ENCODE results near the gene RANBP3L.

Gene RANBP3L

GRCh38 chr5:36270876-36271575 lies 30.7 kb downstream of the RANBP3L start:
- TF ChIP-seq, protein P1, sequence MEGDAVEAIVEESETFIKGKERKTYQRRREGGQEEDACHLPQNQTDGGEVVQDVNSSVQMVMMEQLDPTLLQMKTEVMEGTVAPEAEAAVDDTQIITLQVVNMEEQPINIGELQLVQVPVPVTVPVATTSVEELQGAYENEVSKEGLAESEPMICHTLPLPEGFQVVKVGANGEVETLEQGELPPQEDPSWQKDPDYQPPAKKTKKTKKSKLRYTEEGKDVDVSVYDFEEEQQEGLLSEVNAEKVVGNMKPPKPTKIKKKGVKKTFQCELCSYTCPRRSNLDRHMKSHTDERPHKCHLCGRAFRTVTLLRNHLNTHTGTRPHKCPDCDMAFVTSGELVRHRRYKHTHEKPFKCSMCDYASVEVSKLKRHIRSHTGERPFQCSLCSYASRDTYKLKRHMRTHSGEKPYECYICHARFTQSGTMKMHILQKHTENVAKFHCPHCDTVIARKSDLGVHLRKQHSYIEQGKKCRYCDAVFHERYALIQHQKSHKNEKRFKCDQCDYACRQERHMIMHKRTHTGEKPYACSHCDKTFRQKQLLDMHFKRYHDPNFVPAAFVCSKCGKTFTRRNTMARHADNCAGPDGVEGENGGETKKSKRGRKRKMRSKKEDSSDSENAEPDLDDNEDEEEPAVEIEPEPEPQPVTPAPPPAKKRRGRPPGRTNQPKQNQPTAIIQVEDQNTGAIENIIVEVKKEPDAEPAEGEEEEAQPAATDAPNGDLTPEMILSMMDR (IDR thresholded peaks at IDR 0.05; ENCODE audit: control insufficient read depth, insufficient read depth, low read depth, low read length, missing control alignments) = no peak
- no peak overlapping the region for H3K4me3 ChIP-seq (ENCODE audit: control insufficient read depth, low read depth, low read length)
- no peak for DNase-seq (ENCODE audit: low read depth)

DNA sequence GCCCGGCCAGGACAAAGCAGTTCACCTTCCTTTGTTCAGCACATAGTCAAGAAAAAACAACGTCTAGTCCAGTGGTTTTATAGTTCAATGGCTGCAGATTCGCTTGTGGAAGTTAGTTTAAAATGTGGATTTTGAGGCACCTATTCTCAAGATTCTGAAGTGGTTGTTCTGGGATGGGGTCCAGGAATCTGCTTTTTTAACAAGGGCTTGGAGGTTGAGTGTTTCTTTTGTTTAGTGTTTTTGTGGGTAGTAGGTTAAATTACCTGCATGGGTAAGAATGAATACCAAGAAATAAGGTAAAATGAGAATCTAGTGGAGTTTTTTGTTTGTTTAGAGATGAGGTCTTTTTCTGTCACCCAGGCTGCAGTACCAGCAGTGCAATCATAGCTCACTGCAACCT lies 31.5 kb downstream of the RANBP3L start:
- DNase-seq (ENCODE audit: low read depth) = no peak
- H3K4me3 ChIP-seq (ENCODE audit: control insufficient read depth, low read depth, low read length) = no peak overlapping the region
- TF ChIP-seq, protein P1 (IDR thresholded peaks at IDR 0.05; ENCODE audit: control insufficient read depth, insufficient read depth, low read depth, low read length, missing control alignments) = no peak

- no peak overlapping the region for H3K4me3 ChIP-seq (ENCODE audit: control insufficient read depth, low read depth, low read length)
- TF ChIP-seq, protein P1 (IDR thresholded peaks at IDR 0.05; ENCODE audit: control insufficient read depth, insufficient read depth, low read depth, low read length, missing control alignments) = no peak
- no peak for DNase-seq (ENCODE audit: low read depth)
Measured at GRCh38 chr5:36269478-36269877, 32.2 kb downstream of the RANBP3L start.

DNA sequence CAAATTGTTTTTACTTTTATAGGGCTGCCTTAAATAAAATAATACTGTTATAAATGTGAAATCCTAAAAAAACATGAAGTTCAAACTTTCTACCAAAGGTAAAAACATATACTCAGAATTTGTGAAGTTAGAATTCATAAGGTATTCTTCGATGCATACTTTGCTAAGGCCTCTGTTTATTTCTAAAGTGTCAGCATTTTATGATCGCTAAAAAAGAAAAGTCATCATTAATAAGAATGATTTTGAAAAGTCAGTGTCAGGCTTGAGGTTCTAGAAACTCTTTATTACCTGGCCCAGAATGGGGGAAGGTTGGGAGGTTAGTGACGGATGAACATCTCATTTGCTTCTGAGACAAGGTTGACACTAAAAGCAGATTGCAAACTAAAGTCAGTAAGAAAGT lies 33.8 kb downstream of the RANBP3L start:
- H3K4me3 ChIP-seq (ENCODE audit: control insufficient read depth, low read depth, low read length) = no peak overlapping the region
- DNase-seq (ENCODE audit: low read depth) = no peak
- TF ChIP-seq, protein P1 (IDR thresholded peaks at IDR 0.05; ENCODE audit: control insufficient read depth, insufficient read depth, low read depth, low read length, missing control alignments) = no peak

DNA sequence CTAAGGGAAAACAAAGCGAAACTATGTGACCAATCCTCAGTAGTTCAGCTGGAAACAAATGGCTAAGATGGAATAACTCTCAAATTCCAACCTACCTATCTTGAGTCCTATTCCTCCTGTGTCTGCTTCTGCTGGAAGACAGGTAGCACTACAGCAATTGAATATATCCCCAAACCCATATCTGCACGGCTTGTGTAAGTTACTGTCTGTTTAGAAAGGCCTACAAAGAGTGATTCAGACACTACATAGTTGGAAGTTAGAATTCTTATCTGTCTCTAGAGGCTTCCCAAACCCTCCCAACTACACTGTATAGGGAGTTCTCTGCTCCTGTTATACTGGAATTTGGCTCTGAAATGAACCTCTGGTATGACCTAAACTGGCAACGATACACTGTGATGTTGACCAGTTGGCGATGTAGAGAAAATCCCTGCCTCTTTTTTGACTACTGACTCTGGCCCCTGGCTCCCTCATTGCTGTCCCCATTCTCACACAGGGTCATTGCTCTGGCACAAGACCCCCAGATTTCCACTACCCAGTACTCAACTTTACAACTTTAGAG lies 37.4 kb downstream of the RANBP3L start:
- TF ChIP-seq, protein P1 (IDR thresholded peaks at IDR 0.05; ENCODE audit: control insufficient read depth, insufficient read depth, low read depth, low read length, missing control alignments) = no peak
- H3K4me3 ChIP-seq (ENCODE audit: control insufficient read depth, low read depth, low read length) = no peak overlapping the region
- no peak for DNase-seq (ENCODE audit: low read depth)

DNA sequence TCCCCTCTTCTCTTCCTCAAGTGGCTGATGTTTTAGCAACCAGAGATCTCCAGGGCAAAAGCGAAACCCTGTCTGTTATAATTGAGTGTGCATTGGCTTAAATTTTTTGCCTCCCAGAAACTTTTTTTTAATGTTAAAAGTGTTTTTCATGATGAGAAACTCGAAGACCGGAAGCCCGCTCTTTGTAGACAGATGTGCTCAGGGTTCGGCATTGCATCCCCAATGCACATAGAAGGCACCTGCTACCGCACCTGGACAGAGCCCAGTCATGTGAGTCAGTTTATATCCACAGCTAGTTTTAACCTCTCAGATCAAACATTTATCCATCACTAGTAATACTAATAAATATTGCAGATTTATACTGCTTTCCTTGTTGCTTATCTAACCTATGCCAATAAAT lies 40.5 kb downstream of the RANBP3L start:
- TF ChIP-seq, protein P1 (IDR thresholded peaks at IDR 0.05; ENCODE audit: control insufficient read depth, insufficient read depth, low read depth, low read length, missing control alignments) = no peak
- H3K4me3 ChIP-seq (ENCODE audit: control insufficient read depth, low read depth, low read length) = no peak overlapping the region
- no peak for DNase-seq (ENCODE audit: low read depth)
